ENCODE data around the gene PANK3. TPM values are rescaled to one million over a fixed set of nuclear protein-coding genes. Genes with fewer than 3 reads are reported as not detected.

Gene PANK3
- total RNA-seq, 1 donor from 2014 or later = 43.2 TPM

DNA sequence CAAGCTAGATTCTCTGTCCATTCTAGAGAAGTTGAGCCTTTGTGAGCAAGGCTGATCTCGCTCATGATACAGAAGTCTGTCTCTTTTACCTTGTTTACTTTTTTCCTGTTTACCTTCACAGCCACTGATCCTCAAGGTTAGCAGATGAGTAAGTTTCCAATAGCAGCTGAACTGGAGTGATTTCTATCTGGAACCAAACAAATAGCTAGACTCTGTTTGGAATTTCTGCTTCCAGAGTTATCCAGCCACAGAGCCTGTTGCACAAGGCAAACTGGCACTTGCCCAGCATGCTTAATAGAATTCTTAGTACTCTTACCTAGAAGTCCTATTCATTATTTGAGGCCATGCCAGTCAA, 12.8 kb upstream of the PANK3 start:
- Histone ChIP-seq H3K4me1 (no peaks in the 10 kb centered on the region), H3K4me3 (no peak overlapping the region), H3K27me3 (ENCODE audit: low read depth) (no peaks in the 10 kb centered on the region), H3K9me3 (no peaks in the 10 kb centered on the region), H3K36me3 (no peaks in the 10 kb centered on the region), H3K27ac (no peak overlapping the region)
- intact Hi-C loops (cut with DNase I) = no loop called here
- TF ChIP-seq, protein P1, sequence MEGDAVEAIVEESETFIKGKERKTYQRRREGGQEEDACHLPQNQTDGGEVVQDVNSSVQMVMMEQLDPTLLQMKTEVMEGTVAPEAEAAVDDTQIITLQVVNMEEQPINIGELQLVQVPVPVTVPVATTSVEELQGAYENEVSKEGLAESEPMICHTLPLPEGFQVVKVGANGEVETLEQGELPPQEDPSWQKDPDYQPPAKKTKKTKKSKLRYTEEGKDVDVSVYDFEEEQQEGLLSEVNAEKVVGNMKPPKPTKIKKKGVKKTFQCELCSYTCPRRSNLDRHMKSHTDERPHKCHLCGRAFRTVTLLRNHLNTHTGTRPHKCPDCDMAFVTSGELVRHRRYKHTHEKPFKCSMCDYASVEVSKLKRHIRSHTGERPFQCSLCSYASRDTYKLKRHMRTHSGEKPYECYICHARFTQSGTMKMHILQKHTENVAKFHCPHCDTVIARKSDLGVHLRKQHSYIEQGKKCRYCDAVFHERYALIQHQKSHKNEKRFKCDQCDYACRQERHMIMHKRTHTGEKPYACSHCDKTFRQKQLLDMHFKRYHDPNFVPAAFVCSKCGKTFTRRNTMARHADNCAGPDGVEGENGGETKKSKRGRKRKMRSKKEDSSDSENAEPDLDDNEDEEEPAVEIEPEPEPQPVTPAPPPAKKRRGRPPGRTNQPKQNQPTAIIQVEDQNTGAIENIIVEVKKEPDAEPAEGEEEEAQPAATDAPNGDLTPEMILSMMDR (IDR thresholded peaks at IDR 0.05) = no peak
- DNase-seq = no peak
- ATAC-seq = no peak

DNA sequence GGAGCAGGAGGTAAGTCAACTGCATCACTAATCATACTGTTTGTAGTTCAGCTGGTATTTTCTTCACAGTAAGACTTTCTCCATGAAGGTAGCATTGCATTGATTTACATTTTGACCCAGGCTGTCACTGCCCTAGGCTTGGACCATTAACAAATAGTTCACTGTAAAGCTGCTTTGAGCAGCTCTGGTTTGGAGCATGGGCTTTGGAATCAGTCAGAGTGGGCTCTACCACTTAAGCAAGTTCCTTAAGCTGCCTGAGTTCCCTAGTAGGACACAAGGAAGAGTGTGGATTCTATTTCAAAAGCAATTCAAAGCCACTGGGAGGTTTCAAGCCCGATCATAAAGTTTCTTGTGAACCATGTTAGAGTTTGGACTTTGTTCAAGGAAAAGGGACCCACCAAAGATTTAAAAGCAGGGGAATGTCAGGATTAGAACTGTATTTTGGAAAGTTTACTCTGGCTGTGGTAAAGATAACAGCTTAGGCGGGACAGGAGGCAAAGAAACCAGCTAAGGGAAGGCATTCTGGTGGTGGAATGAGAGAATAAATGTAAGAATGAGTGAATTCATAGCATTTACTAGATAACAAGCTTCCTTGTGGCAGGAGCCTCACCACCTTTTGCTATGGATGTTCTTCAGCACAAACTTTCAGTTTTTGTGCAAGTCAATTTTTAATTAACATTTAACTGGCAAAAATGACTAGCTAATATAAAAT, 12.3 kb upstream of the PANK3 start:
- DNase-seq = no peak
- H3K4me1 ChIP-seq = no peaks in the 10 kb centered on the region
- H3K9me3 ChIP-seq = no peaks in the 10 kb centered on the region
- no peaks in the 10 kb centered on the region for H3K36me3 ChIP-seq
- no peaks in the 10 kb centered on the region for H3K27me3 ChIP-seq (ENCODE audit: low read depth)
- intact Hi-C loops (cut with DNase I) = no loop called here
- no peak overlapping the region for H3K4me3 ChIP-seq
- ATAC-seq = no peak
- H3K27ac ChIP-seq = no peak overlapping the region
- TF ChIP-seq, protein P1 (IDR thresholded peaks at IDR 0.05) = no peak

DNA sequence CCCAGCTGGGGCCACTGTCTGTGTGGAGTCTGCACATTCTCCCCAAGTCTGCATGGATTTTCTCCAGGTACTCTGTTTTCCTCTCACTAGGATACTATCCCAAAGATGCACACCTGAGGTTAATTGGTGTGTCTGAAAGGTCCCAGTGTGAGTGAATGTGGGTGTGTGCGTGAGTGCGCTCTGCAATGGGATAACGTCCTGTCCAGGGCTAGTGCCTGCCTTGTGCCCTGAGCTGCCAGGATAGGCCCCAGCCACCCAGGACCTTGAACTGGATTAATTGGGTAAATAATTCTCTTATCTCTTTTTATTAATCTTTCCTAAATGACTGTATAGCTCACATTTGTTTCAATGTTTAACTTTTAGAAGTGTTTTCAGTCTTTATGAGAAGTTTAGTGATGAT, 11.5 kb upstream of the PANK3 start:
- Histone ChIP-seq H3K27ac (no peak overlapping the region), H3K36me3 (no peaks in the 10 kb centered on the region), H3K9me3 (no peaks in the 10 kb centered on the region), H3K27me3 (ENCODE audit: low read depth) (no peaks in the 10 kb centered on the region), H3K4me1 (no peaks in the 10 kb centered on the region), H3K4me3 (no peak overlapping the region)
- DNase-seq = no peak
- no peak for ATAC-seq
- TF ChIP-seq, protein P1 (IDR thresholded peaks at IDR 0.05) = no peak
- intact Hi-C loops (cut with DNase I) = no loop called here

DNA sequence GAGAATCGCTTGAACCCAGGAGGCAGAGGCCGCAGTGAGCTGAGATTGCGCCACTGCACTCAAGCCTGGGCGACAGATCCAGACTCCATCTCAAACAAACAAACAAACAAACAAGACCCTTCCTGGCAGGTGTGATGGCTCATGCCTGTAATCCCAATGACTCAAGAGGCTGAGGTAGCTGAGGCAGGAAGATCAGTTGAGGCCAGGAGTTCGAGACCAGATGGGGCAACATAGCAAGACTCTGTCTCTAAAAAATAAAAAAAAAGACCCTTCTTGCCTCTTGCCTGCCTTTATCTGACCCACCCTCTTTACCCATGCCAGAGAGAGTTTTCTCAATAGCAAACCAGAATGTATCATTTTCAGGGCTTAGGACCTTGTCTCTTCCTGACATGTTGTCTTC, 8.8 kb upstream of the PANK3 start:
- intact Hi-C loops (cut with DNase I) = no loop called here
- no peak overlapping the region for H3K27ac ChIP-seq
- DNase-seq (no peak), ATAC-seq (no peak)
- no peaks in the 10 kb centered on the region for H3K36me3 ChIP-seq
- no peaks in the 10 kb centered on the region for H3K4me1 ChIP-seq
- no peak overlapping the region for H3K4me3 ChIP-seq
- no peaks in the 10 kb centered on the region for H3K9me3 ChIP-seq
- H3K27me3 ChIP-seq (ENCODE audit: low read depth) = no peaks in the 10 kb centered on the region
- TF ChIP-seq, protein P1 (IDR thresholded peaks at IDR 0.05) = no peak

DNA sequence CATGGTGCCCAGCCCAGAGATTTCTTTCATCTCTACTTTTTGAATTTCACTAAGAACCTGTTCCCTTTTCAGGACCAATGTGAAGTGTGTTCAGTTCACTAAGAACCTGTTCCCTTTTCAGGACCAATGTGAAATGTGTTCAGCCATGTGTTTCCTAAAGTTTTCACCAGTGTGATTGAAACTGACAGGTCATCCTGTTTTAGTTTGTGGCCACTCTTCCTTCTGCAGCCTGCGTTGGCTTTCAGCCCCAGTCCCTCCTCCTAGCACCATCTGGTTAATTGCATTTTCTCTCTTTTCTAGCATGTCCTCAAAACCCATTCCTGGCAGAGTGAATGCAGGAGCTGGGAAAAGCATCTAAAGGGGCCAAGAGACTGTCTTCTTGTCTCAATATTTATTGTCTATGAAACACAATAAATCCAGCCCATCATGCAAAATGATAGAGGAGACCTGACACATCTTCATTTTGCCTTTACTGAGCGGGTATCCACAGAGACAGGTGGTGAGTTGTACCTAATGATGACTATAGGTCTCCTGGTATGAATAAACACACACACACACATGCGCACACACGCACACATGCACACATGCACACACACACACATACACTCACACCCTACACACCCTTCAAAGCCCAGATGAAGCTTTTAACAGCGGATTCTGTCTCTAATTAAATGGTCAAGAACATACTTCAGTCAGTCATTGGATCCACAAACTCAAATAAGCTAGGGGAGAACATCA, 6.1 kb upstream of the PANK3 start:
- no peaks in the 10 kb centered on the region for H3K9me3 ChIP-seq
- intact Hi-C loops (cut with DNase I) = no loop called here
- TF ChIP-seq, protein P1 (IDR thresholded peaks at IDR 0.05) = no peak
- ATAC-seq (no peak), DNase-seq (no peak)
- H3K27me3 ChIP-seq (ENCODE audit: low read depth) = no peaks in the 10 kb centered on the region
- H3K27ac ChIP-seq = no peak overlapping the region
- peaks cover under 1% of the 10 kb centered on the region for H3K4me1 ChIP-seq
- H3K4me3 ChIP-seq = no peak overlapping the region
- no peaks in the 10 kb centered on the region for H3K36me3 ChIP-seq

Data from lower lobe of right lung (tissue), 2 donors.